Stimulated activated CD8-positive, alpha-beta memory T cell treated with anti-CD3 and anti-CD28 coated beads, Interleukin-4, amount 100 ng/mL, for 24 hours (primary cell): ENCODE data around the gene MAOB.
"Not testable (repeated sequence)": the region's sequence is repeated elsewhere in the genome, so short reads cannot be mapped to it uniquely, and the experiment has no call there.

Source experiments
- DNase-seq: peaks from one replicate; pipeline ENCODE4 v3.0.0-alpha.2; 2020; ENCODE audit warnings: low read depth

Gene MAOB

DNA sequence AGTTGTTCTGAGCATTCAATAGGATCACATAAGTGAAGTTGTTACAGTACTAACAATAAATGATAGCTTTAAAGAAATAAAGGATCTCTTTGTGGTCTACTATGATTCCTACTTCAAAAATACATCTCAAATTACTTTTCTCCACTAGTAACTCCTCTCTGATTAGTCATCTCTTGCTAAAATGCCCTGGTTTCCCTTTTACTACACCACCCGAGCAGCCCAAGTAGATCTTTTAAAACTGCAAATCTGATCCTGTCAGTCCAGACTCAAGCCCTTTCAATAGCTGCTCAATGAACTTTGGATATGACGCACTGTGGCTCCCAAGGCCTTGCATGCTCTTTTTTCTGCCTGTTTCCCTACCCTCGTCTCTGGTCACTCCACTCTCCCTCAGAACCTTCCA lies 128.6 kb downstream of the MAOB start:
- no peak for DNase-seq

DNA sequence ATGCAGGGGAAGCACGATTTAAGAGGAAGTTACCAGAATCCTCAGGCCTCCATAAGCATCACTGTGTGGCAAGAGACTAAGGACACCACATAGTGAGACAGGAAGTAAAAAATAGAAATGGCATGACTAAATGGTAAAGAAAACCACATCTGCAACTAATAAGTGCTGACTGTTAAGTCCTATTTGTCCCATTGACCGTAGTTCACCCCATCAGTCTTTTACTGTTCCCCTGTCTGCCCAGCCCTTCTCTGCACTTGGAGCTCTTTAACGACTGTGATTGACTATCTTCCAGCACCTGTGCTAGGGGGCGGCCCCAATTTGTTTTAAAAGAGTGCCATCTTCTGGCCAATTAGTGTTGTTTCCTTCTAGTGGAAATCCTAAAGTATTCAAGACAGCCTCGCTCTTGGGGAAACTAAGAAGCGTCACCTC lies 132.0 kb downstream of the MAOB start:
- peak; percentile 21 for DNase-seq

DNA sequence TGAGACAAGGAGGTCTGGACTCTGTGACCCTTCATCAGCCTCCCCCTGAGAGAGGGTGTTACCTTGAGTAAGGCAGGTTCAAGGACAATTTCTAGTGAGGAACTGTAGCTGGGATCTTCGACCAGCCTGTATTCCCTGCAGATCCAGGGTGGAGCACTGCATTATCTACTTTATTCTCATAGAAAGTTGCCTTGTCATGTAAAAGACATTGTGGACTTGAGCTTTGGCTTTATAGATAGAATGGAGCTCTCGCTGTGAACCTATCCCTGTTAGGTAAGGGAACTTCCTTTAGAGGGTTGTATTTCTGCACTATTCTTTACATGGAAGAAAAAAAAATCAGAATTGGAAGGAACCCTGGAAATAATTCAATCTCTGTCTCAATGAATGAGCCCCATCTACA lies 134.8 kb downstream of the MAOB start:
- DNase-seq: no peak

DNA sequence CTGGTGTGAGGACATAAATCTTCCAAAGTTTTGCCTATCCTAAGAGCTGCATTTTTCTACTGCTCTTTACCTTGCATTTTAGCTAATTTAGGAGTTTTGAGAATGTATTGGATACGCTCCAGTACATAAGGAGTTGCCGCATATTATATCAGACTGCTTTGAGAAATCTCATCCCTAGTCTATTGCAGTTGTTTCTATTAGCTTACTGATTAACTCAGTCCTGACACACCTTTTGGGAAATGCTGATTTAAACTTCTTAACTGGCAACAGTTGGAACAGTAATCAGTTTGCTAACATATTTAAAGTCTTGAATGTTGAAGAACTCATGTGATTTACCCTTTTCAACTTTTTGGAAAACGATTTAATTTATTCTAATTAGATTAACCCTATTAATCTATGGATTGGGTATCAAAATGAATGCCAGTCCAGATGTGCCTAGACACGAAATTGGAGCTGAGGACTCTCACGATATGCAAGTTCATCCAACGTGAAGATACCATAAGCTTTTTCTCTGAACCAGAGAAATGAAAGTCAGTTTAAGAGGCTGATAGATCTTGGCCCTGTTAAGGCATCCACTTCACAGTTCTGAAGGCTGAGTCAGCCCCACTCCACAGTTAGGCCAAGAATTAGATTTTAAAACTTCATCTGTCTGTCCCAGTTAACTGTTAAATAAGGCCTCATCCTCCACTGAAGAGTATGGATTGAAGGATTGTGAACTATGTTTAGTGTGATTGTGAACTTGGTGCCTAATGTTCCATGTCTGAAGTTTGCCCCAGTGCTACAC lies 136.1 kb downstream of the MAOB start:
- no peak for DNase-seq

DNA sequence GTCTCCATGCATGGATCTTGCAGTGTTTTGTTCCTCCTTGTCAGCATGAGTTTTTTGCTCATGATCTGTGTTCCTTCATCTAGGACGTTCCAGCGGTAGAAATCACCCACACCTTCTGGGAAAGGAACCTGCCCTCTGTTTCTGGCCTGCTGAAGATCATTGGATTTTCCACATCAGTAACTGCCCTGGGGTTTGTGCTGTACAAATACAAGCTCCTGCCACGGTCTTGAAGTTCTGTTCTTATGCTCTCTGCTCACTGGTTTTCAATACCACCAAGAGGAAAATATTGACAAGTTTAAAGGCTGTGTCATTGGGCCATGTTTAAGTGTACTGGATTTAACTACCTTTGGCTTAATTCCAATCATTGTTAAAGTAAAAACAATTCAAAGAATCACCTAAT lies 138.0 kb downstream of the MAOB start:
- no peak for DNase-seq

DNA sequence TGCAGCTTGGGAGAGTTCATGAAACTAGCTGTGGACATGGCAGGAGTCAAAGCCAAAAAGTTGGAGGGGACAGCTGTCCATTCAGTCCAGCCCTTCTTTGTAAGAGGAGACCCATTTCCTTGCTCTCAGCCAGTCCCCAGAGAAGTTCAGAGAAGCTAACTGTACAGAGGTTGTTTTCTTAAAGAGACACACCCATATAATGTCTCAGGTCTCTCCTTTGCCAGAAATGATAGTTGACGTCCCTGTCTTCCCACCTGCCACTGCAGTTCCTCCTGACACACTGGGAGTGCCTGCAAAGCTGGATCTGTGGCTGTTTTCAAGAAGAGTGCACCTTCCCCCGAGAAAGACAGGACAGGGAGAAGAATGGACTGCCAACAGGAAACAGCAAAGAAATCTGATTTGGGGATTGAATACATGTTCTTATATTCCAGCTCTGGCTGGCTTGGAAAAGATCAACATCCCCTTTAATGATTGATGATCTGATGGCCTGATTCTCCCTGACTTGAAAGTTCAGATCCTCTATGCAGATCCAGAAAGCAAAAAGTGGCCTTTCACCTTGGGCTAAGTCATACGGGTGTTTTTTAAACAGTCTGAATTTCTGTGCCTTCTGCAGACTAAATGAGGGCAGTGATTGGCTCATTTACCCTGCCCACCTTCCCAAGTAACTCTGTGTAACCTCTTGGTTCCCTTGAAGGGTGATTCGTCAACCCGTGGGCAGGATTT lies 139.0 kb downstream of the MAOB start:
- DNase-seq: no peak

DNA sequence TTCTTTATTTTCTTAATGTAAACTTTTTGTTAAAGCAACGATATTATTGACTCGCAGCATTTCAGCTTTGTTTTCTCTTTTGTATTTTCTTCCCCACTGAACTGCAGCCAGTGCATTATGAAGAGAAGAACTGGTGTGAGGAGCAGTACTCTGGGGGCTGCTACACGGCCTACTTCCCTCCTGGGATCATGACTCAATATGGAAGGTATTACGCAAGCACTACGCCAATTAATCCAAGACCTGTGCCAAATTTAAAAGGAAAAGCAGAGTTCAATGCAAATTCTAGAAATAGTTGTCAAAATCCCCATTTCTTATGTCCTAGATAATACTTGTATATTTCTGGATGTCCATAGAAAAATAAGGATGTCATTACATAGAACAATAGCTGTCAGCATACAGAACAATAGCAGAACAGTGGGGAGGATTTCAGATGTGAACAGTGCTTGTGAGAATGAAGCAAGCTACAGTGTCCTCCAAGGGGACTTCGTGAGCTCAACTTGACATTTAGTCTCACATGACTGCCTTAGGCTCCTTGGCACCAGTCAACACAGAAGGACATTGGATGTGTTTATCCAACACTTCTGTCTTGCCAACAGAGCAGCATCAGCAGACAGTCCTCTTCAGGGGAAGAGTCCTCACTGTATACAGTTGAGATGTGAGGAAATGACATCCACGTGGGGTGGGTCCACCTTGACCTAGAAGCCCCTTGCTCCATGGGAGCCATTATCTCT lies 140.2 kb downstream of the MAOB start:
- no peak for DNase-seq

DNA sequence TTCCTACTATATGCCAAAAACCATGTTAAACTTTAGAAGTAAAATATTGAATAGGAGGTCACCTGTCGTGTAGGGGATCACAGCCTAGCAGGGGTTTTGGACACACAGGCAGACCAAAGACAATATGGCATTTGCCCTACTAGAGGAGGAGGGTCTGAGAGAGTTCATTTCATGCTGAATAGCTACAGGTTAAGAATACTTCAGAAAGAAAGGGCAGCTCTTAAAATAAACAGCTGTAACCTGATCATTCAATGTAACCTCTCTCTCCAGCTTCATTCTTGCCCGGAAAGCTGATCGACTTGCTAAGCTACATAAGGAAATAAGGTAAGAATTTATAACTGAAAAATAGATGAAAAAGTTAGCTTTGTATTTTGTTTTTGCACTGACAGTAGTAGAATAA lies 146.3 kb downstream of the MAOB start:
- DNase-seq: no peak

DNA sequence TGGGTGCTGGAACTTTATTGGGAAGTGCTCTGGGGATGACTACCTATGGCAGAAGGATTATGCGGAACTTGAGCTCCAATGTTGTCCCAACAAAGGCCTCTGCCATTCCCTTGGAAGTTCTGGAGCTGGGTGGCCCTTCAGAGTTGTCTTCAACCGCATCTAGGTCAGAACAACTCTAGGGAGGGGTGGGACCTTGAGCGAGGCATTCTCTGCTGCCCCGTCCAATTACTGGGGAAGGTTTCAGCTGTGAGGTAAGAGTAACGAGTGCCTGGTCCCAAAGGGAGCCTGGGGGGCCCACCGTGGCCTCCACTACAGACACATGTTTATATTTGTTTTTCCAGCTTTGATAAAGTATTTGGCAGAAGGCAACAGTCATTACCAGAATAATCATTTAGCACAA lies 146.7 kb downstream of the MAOB start:
- DNase-seq: no peak

DNA sequence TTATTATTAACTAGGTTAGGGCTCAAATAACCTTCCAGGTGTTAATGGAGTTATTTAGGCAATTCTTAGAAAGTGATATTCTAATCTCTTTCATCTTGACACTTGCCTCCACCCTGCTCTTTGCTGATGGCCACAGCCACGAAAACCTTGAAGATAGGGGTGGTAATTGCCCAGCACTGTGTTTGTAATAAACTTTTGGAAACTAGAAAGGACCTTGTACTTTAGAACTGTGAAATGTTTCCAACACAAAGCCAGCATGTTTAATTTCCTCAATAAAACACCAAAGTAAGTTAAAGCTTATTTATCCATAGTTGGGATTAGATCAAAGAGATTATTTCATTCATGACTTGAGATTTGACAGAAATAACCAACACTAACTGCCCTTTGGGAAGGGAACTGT lies 147.8 kb downstream of the MAOB start:
- no peak for DNase-seq

DNA sequence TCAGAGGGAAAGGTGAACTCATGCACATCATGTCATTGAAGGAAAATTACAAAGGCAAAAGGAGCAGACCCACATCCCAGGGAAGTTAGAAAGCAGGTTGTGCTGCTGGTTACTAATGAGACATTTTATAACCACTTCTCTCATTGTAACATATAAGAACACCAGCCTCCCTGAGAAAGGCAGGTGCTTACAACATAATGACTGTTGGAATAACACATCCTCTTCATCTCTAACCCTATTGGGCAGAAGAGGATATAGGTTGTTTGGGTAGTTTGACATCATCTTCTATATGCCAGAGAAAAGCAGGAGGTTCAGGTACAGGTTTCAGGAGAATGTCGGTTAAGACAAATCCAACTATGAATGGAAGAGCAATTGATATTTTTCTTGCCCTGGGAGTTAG lies 148.6 kb downstream of the MAOB start:
- DNase-seq: no peak

DNA sequence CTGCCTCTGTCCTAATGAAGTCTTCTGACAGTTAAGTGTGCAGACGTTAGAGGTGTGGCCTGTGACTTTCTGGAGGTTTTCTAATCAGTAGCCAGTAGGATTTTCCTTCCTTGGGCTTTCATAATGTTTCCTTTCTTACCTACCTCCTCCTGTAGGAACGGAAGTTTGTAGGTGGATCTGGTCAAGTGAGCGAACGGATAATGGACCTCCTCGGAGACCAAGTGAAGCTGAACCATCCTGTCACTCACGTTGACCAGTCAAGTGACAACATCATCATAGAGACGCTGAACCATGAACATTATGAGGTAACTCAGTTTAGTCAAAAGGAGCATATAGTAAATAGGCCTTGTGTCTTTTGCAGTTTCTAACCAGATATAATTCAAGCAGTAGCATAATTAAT lies 151.2 kb downstream of the MAOB start:
- no peak for DNase-seq

DNA sequence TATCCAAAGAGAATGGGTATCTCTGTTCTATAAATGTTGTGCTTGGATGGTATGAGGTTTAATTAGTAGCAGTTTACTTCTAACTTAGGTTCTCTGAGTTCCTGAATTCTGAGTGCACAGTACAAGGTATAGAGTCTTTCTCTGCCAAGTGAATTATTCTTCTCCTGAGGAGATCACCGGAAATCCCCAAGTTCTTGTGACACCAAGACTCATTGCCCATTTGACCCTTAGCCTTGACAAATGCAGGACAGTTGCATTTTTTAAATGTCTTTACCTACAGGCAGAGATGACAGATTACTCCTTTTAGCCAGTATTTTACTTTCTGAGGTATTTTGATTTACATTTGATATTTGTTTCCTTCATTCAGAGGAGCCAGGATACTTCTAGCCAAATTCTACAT lies 153.3 kb downstream of the MAOB start:
- DNase-seq: no peak

DNA sequence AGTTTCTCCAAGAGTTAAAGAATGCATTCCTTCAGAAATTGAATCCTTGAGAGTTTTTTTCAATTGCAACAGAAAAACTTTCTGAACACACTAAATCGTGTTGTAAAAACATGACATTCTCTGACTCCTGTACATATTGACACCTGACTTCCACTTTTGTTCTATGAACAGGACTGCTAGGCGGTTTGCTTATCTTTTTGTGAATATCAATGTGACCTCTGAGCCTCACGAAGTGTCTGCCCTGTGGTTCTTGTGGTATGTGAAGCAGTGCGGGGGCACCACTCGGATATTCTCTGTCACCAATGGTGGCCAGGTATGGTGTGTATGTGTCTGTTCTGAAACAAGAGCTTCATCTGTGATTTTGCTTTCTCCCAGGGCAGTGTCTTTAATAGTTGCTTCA lies 154.2 kb downstream of the MAOB start:
- DNase-seq: no peak

DNA sequence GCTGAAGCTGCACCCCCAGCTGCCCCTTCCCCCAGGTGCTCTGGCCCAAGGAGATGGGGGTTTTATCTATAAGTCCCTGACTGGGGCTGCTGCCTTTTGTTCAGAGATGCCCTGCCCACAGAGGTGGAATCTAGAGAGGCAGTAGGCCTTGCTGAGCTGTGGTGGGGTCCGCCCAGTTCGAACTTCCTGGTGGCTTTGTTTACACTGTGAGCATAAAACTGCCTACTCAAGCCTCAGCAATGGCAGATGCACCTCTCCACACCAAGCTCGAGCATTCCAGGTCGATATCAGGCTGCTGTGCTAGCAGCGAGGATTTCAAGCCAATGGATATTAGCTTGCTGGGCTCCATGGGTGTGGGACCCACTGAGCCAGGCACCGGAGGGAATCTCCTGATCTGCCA lies 155.0 kb downstream of the MAOB start:
- DNase-seq: not testable (repeated sequence)

DNA sequence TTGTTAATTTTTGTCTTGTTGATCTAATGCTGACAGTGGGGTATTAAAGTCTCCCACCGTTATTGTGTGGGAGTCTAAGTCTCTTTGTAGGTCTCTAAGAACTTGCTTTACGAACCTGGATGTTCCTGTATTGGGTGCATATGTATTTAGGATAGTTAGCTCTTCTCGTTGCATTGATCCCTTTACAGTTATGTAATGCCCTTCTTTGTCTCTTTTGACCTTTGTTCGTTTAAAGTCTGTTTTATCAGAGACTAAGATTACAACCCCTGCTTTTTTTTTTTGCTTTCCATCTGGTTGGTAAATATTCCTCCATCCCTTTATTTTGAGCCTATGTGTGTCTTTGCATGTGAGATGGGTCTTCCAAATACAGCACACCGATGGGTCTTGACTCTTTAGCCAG lies 157.0 kb downstream of the MAOB start:
- DNase-seq: not testable (repeated sequence)

DNA sequence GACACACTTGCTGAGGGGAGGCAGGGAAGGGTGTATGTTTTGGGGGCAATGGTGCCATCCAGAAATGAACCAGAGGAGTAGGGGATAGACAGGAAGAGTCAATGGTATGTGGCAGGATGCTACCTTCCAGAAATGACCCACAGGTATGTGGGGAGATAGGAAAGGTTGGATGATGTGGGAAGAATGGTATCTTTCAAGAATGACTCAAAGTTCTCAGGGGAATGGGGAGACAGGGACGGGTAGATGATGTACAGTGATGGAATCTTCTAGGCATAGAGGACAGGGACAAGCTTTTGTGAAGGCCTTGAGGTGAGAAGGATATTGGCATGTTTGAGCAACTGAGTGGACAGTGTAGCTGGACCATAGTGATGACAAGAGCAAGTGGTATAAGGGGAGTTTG lies 161.3 kb downstream of the MAOB start:
- DNase-seq: no peak

DNA sequence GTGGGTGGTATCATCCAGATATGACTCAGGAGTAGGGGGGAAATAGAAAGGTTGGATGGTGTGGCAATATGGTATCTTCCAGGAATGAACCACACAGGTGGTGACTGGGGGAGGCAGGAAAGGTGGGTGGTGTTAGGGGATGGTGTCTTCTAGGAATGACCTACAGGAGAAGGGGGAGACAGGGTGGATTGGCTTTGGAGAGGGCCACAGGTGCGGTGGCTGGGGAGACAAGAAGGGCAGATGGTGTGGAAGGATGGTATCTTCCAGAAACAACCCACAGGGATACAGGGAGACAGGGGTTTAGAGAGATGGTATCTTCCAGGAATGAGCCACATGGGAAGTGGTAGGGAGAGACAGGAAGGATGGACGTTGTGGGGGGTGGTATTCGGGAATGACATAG lies 162.2 kb downstream of the MAOB start:
- no peak for DNase-seq

DNA sequence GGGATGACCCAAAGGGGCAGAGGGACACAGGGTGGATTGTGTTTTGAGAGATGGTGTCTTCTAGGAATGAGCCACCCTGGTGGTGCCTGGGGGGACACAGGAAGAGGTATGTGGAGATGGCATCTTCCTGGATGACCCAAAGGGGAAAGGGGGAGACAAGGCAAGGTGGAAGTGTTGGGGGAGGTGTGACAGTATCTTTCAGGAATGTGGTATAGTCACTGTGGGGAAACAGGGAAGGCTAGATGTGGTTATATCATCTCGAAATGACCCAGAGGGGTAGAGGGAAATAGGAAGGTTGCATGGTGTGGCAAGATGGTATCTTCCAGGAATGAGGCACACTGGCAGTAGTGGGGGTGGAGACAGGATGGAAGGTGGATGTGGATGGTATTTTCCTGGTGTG lies 163.3 kb downstream of the MAOB start:
- DNase-seq: no peak

DNA sequence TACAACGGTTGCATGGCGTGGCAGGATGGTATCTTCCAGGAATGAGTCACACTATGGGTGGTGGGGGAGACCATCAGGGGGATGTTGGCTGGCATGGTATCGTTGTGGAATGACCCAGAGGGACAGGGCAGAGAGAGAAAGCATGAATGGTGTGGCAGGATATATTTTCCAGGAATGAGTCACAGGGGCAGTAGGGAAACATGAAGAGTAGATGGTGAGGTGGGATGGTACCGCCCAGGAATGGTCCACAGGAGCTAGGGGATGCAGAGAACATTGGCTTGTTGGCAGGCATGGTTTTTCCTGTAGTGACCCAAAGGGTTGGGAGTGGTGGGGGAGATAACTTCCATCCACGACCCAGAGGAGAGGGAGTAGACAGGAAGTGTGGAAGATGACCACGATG lies 163.7 kb downstream of the MAOB start:
- DNase-seq: no peak

DNA sequence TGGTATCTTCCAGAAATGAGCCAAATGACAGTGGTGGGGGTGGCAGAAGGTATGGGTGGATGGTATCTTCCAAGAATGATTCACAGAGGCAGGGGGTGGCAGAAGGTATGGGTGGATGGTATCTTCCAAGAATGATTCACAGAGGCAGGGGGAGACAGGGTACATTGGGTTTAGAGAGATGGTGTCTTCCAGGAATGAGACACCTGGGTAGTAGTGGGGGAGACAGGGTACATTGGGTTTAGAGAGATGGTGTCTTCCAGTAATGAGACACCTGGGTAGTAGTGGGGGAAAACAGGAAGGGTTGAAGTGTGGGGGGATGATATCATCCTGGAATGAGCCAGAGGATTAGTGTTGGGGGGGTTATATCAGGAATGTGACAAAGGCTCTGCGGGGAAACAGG lies 164.2 kb downstream of the MAOB start:
- DNase-seq: no peak

DNA sequence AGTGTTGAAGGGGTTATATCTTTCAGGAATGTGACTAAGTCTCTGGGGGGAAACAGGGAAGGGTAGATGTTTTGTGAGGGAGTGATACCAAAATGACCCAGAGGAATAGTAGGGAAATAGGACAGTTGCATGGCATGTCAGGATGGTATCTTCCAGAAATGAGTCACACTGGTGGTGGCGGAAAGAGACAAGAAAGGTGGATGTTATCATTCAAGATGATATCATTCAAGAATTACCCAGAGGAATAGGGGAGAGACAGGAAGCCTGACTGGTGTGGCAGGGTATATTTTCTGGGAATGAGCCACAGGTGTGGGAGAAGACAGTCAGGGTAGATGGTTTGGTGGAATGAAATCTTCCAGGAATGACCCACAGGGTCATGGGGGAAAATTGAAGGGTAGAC lies 165.1 kb downstream of the MAOB start:
- no peak for DNase-seq

DNA sequence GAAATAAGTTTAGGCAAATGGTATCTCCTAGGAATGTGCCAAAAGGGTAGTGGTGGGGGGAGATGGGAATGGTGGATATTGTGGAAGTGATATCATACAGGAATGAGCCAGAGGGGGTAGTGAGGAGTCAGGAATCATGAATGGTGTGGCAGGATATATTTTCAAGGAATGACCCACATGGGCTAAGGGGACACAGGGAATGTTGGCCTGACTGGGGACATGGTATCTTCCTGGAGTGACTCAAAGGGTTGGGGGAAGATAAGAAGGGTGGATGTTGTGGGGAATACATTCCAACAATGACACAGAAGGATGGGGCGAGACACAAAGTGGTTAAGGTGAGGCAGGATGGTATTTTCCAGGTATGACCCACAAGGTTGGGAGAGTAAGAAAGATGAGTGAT lies 165.6 kb downstream of the MAOB start:
- DNase-seq: no peak
